WTC11 (cell line): ENCODE measurements around the gene PPP1R3F.
A peak's percentile ranks its signal among the peaks of the same experiment; 100 is the strongest.

Source experiments
- CREB1 ChIP-seq: sonication (generic); formaldehyde crosslinking; IDR thresholded peaks from 2 replicates; pipeline ENCODE4 v1.8.0; 2023; ENCODE audit warnings: mild to moderate bottlenecking, missing genetic modification reagents
- NR2C2 ChIP-seq: sonication (generic); formaldehyde crosslinking; IDR thresholded peaks from 2 replicates; pipeline ENCODE4 v1.8.0; 2022; ENCODE audit warnings: mild to moderate bottlenecking, missing genetic modification reagents
- TF ChIP-seq, protein P1 (sequence below): fragments of 200-600 bp; IDR thresholded peaks from 2 replicates; pipeline ENCODE4 v1.8.0; 2022; ENCODE audit warnings: antibody characterized with exemption
- TF ChIP-seq, protein P2 (sequence below): sonication (generic); formaldehyde crosslinking; IDR thresholded peaks from 2 replicates; pipeline ENCODE4 v1.8.0; 2022; ENCODE audit warnings: mild to moderate bottlenecking, missing genetic modification reagents

DNA sequence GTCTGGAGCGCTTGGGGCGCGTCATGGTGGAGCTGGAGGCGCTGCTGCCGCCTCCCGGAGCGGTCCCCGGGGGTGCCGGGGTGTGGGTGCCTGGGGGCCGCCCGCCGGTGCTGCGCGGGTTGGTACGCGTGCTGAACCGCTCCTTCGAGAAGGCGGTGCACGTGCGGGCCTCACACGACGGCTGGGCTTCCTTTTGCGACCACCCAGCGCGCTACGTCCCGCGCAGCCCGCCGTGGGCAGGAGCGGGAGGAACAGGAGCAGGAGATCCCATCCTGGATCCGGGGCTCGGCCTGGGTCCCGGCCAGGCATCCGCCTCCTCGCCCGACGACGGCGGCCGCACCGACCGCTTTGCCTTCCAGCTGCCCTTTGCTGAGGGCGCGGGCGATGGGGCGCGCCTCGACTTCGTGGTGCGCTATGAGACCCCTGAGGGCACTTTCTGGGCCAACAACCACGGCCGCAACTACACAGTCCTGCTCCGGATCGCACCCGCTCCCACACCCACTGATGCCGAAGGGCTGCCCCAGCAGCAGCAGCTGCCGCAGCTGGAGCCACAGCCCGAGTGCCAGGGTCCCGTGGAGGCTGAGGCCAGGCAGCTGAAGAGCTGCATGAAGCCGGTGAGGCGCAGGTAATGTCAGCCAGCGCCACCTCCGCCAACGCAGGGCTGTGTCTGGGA lies 792 bp downstream of the PPP1R3F start:
- TF ChIP-seq CREB1 (CRISPR knock-in tag) (0 out of 2 replicates have a peak, but pooled peaks have one; percentile 19), NR2C2 (CRISPR knock-in tag) (no peak)
- TF ChIP-seq, protein P1, sequence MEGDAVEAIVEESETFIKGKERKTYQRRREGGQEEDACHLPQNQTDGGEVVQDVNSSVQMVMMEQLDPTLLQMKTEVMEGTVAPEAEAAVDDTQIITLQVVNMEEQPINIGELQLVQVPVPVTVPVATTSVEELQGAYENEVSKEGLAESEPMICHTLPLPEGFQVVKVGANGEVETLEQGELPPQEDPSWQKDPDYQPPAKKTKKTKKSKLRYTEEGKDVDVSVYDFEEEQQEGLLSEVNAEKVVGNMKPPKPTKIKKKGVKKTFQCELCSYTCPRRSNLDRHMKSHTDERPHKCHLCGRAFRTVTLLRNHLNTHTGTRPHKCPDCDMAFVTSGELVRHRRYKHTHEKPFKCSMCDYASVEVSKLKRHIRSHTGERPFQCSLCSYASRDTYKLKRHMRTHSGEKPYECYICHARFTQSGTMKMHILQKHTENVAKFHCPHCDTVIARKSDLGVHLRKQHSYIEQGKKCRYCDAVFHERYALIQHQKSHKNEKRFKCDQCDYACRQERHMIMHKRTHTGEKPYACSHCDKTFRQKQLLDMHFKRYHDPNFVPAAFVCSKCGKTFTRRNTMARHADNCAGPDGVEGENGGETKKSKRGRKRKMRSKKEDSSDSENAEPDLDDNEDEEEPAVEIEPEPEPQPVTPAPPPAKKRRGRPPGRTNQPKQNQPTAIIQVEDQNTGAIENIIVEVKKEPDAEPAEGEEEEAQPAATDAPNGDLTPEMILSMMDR: no peak
- TF ChIP-seq, protein P2, sequence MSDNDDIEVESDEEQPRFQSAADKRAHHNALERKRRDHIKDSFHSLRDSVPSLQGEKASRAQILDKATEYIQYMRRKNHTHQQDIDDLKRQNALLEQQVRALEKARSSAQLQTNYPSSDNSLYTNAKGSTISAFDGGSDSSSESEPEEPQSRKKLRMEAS: peak; percentile 80; the same call in 1 of the 2 replicates
